Kidney (tissue), 14 donors: Measurements from ENCODE around the gene LCOR. TPM values are rescaled to one million over a fixed set of nuclear protein-coding genes. Genes with fewer than 3 reads are reported as not detected.

Experiments used
- DNase-seq, 5 donors: peaks; one replicate each; pipeline ENCODE4 v3.0.0-alpha.2; 2013 to 2020
- FAIRE-seq: peaks from 2 replicates; lab custom pipeline; 2012; peaks lifted over from hg19 to GRCh38; lab: Jason Lieb, UNC
- H3K27ac ChIP-seq, 2 donors: one replicate each; pipeline ENCODE4 v1.7.0; 2013; ENCODE audit warnings: low read depth in 2 of 2, low read length in 2 of 2, inconsistent platforms in 1 of 2
- H3K27me3 ChIP-seq: one replicate; pipeline ENCODE4 v1.7.1; 2013; ENCODE audit warnings: low read length, inconsistent platforms; ENCODE audit not compliant: control insufficient read depth, insufficient read depth
- H3K36me3 ChIP-seq, 3 donors: one replicate each; pipeline versions ENCODE4 v1.7.0 to v1.7.1; 2013; ENCODE audit warnings: low read length in 3 of 3, control low read depth in 1 of 3, inconsistent platforms in 1 of 3; ENCODE audit not compliant: insufficient read depth in 3 of 3, control insufficient read depth in 2 of 3
- H3K4me1 ChIP-seq, 3 donors: one replicate each; pipeline versions ENCODE4 v1.7.0 to v1.7.1; 2013; ENCODE audit warnings: low read length in 3 of 3, inconsistent platforms in 1 of 3, low read depth in 1 of 3; ENCODE audit not compliant: control insufficient read depth in 2 of 3, insufficient read depth in 2 of 3
- H3K4me3 ChIP-seq, 3 donors: one replicate each; pipeline versions ENCODE4 v1.7.0 to v1.8.1; 2013; ENCODE audit warnings: low read length in 3 of 3, control low read depth in 1 of 3, inconsistent platforms in 1 of 3
- H3K9ac ChIP-seq, 3 donors: one replicate each; pipeline versions ENCODE4 v1.7.0 to v1.7.1; 2013; ENCODE audit warnings: low read length in 3 of 3, control low read depth in 1 of 3, inconsistent platforms in 1 of 3
- H3K9me3 ChIP-seq, 3 donors: one replicate each; pipeline versions ENCODE4 v1.7.0 to v1.7.1; 2013; ENCODE audit warnings: low read length in 3 of 3, control low read depth in 1 of 3, inconsistent platforms in 1 of 3; ENCODE audit not compliant: control insufficient read depth in 2 of 3, insufficient read depth in 1 of 3
- intact Hi-C: fragments of 100-400 bp; cut with DNase I; formaldehyde crosslinking; loops from one replicate; pipeline ENCODE4 v1.11.1; 2022
- polyA plus RNA-seq: library from polyadenylated mRNA; stranded (reverse); fragments of 350-450 nt; fragmentation: Illumina TruSeq; extraction: RNeasy Lipid Tissue Mini Kit (QIAGEN cat#74804); gene quantifications from one replicate; pipeline ENCODE4 v1.2.3, GENCODE V29; 2014; ENCODE audit warnings: low read depth, low replicate concordance; ENCODE audit not compliant: insufficient read depth
- total RNA-seq: library from RNA; stranded (reverse); fragmentation: NEBNext Ultra II Directional; extraction: Animal tissue kit (Norgen Biotek cat#: 25700); gene quantifications from one replicate; pipeline ENCODE4 v1.2.1, GENCODE V29; 2021
- TF ChIP-seq, protein P1 (sequence below): IDR thresholded peaks from 3 replicates; pipeline ENCODE4 v1.5.1; 2012; ENCODE audit warnings: mild to moderate bottlenecking, moderate library complexity, borderline replicate concordance; ENCODE audit not compliant: insufficient read depth; ENCODE audit errors: extremely low read depth
- donor health status: control.
- donor health status: control.
- donor health status: control.
- donor health status: control.
- donor health status: control.
- donor health status: DM: yes; HTN: yes; CAD: no.
- donor health status: Normal renal cell carcinoma (clear cell type).

Gene LCOR
- total and polyA plus RNA-seq, 2 donors from 2014 or later, result 2.8 to 48.5 TPM

DNA sequence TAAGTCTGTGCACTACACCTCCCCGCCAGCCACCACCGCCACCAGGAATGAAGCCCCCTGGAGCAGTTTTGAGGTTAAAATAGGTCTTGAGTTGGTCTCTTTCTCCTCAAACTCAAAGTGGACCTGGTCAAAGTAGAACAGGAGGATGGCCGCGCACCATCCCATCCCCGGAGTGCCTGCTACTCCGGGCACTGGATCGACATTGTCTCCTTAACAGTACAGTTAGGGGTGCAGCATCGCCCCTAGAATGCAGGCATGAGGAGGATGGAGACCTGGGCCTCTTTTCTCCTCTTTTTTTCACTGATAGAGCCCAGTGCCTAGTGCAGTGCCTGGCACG, 208.1 kb downstream of the LCOR start:
- no peak for DNase-seq
- Histone ChIP-seq H3K36me3 (no peaks in the 10 kb centered on the region), H3K9me3 (no peaks in the 10 kb centered on the region), H3K4me3 (no peak overlapping the region), H3K27ac (no peak overlapping the region), H3K9ac (no peak overlapping the region), H3K27me3 (no peaks in the 10 kb centered on the region), H3K4me1 (peaks cover 0 to 9% (median 0%) of the 10 kb centered on the region in 3 donors)
- TF ChIP-seq, protein P1, sequence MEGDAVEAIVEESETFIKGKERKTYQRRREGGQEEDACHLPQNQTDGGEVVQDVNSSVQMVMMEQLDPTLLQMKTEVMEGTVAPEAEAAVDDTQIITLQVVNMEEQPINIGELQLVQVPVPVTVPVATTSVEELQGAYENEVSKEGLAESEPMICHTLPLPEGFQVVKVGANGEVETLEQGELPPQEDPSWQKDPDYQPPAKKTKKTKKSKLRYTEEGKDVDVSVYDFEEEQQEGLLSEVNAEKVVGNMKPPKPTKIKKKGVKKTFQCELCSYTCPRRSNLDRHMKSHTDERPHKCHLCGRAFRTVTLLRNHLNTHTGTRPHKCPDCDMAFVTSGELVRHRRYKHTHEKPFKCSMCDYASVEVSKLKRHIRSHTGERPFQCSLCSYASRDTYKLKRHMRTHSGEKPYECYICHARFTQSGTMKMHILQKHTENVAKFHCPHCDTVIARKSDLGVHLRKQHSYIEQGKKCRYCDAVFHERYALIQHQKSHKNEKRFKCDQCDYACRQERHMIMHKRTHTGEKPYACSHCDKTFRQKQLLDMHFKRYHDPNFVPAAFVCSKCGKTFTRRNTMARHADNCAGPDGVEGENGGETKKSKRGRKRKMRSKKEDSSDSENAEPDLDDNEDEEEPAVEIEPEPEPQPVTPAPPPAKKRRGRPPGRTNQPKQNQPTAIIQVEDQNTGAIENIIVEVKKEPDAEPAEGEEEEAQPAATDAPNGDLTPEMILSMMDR, result no peak
- intact Hi-C loops, result no loop called here
- no peak for FAIRE-seq

DNA sequence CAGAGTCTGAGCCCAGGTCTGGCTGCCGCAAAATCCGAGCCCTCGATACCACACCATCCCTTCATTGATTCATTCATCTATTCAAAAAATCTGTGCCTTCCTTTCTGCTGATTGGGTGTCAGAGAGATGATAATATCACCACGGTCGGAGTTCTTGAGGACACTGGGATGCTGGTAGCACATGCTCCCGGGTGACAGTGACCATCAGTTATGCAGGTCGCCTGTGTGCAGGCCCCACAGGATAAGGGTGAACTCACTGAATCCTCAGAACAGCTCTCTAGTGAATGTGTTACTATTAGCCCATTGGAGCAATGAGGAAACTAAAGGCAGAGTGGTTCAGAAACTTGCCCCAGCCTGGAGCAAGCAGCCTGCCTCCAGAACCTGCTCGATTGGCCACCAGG, 208.6 kb downstream of the LCOR start:
- intact Hi-C loops, result no loop called here
- no peaks in the 10 kb centered on the region for H3K9me3 ChIP-seq
- no peak overlapping the region for H3K4me3 ChIP-seq
- DNase-seq, result no peak
- FAIRE-seq, result no peak
- no peak overlapping the region for H3K27ac ChIP-seq
- no peaks in the 10 kb centered on the region for H3K27me3 ChIP-seq
- H3K4me1 ChIP-seq, result peaks cover 0 to 9% (median 0%) of the 10 kb centered on the region in 3 donors
- TF ChIP-seq, protein P1, result no peak
- no peak overlapping the region for H3K9ac ChIP-seq
- H3K36me3 ChIP-seq, result no peaks in the 10 kb centered on the region

DNA sequence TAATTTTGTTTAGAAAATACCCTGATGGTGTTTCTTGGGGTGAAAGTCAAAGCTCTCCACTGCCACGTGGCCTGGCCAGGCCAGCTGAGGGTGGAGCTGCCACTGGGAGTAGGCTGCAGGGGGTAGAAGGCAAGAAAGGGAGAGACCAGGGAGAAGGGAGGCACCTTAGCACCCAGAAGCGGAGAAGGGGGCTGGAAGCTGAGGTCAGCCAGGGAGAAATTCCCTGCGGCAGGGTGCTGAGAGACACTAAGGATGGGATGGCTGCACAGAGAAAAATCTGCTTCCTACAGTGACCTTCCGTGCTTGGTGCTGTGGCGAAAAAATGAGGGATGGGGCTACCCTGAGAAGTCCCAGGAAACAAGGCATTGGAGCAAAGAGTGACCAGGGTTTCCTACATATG, 210.0 kb downstream of the LCOR start:
- intact Hi-C loops, result no loop called here

More for the DNA sequence above, 210.0 kb downstream of the LCOR start:
- no peaks in the 10 kb centered on the region for H3K9me3 ChIP-seq
- no peaks in the 10 kb centered on the region for H3K36me3 ChIP-seq
- no peak overlapping the region for H3K9ac ChIP-seq
- FAIRE-seq (no peak), DNase-seq (no peak)
- H3K27ac ChIP-seq, result no peak overlapping the region
- no peak overlapping the region for H3K4me3 ChIP-seq
- H3K27me3 ChIP-seq, result no peaks in the 10 kb centered on the region
- TF ChIP-seq, protein P1, result no peak
- H3K4me1 ChIP-seq, result peaks cover 0 to 9% (median 0%) of the 10 kb centered on the region in 3 donors
